GM18867 (cell line): ENCODE measurements around the gene TMEM53.

Experiments used
- ATAC-seq: cut with Tn5 transposase; IDR thresholded peaks from one replicate; pipeline ENCODE4 v1.9.1; 2021; ENCODE audit warnings: mild to moderate bottlenecking, moderate library complexity; ENCODE audit not compliant: unreplicated experiment

Gene TMEM53

GRCh38 chr1:44674113-44675000 lies at the start of gene TMEM53, which contains the start of gene ARMH1:
TMEM53 (minus strand) TSS chr1:44674481; CDS start chr1:44674391, 90 bp downstream.
ARMH1 (plus strand) TSS chr1:44674714; CDS start chr1:44689698, 14,984 bp downstream.
- ATAC-seq, result peak; percentile 93

- ATAC-seq, result no peak
Observed at GRCh38 chr1:44723496-44724295, 49.4 kb upstream of the TMEM53 start.

- ATAC-seq, result no peak
Observed at GRCh38 chr1:44723064-44723463, 48.8 kb upstream of the TMEM53 start.

- peak; percentile 70 for ATAC-seq
Observed at GRCh38 chr1:44721485-44722361, 47.4 kb upstream of the TMEM53 start.

- no peak for ATAC-seq
Observed at GRCh38 chr1:44720281-44720680, 46.0 kb upstream of the TMEM53 start.

- ATAC-seq, result no peak
Observed at GRCh38 chr1:44719318-44719717, 45.0 kb upstream of the TMEM53 start.

- no peak for ATAC-seq
Observed at GRCh38 chr1:44718091-44718490, 43.8 kb upstream of the TMEM53 start.

- no peak for ATAC-seq
Observed at GRCh38 chr1:44717653-44718052, 43.4 kb upstream of the TMEM53 start.

- no peak for ATAC-seq
Observed at GRCh38 chr1:44717156-44717555, 42.9 kb upstream of the TMEM53 start.

- no peak for ATAC-seq
Observed at GRCh38 chr1:44714944-44715571, 40.8 kb upstream of the TMEM53 start.

- no peak for ATAC-seq
Observed at GRCh38 chr1:44714532-44714931, 40.3 kb upstream of the TMEM53 start.

- no peak for ATAC-seq
Observed at GRCh38 chr1:44713321-44713781, 39.1 kb upstream of the TMEM53 start.

- no peak for ATAC-seq
Observed at GRCh38 chr1:44707959-44708831, 33.9 kb upstream of the TMEM53 start.

GRCh38 chr1:44707112-44707881 lies 33.0 kb upstream of the TMEM53 start:
- no peak for ATAC-seq

- ATAC-seq, result no peak
Observed at GRCh38 chr1:44705938-44706337, 31.7 kb upstream of the TMEM53 start.

GRCh38 chr1:44705470-44705869 lies 31.2 kb upstream of the TMEM53 start:
- no peak for ATAC-seq

GRCh38 chr1:44701141-44701573 lies 26.9 kb upstream of the TMEM53 start:
- ATAC-seq, result no peak

- ATAC-seq, result no peak
Observed at GRCh38 chr1:44700573-44700972, 26.3 kb upstream of the TMEM53 start.
